HepG2 (cell line): ENCODE measurements around the gene PSMD4. TPM values are rescaled to one million over a fixed set of nuclear protein-coding genes. Genes with fewer than 3 reads are reported as not detected.

Source experiments
- CBX2 ChIP-seq, 2 experiments: fragments of 200-600 bp in 1 of 2; sonication (generic); formaldehyde crosslinking in 1 of 2; IDR thresholded peaks; 2 replicates each; pipeline versions ENCODE4 v1.7.0 to v1.8.1; 2018 to 2022; ENCODE audit warnings: low read depth in 2 of 2, low read length in 1 of 2, mild to moderate bottlenecking in 1 of 2, missing genetic modification reagents in 1 of 2
- FOXK1 ChIP-seq: sonication (generic); formaldehyde crosslinking; IDR thresholded peaks from 2 replicates; pipeline ENCODE4 v1.4.0; 2020; ENCODE audit warnings: low read depth, missing genetic modification reagents, borderline replicate concordance
- FOXP1 ChIP-seq, 2 experiments: fragments of 450-650 bp in 1 of 2; IDR thresholded peaks; 2 replicates each; pipeline ENCODE4 v1.6.1; 2017 to 2018; ENCODE audit warnings: antibody characterized with exemption in 1 of 2
- HNF4G ChIP-seq, 2 experiments: sonication (generic) in 1 of 2; formaldehyde crosslinking in 1 of 2; IDR thresholded peaks; 2 replicates each; pipeline versions ENCODE4 v1.4.0 to v1.6.1; 2011 to 2020; ENCODE audit warnings: borderline replicate concordance in 2 of 2, low read depth in 2 of 2, mild to moderate bottlenecking in 2 of 2, low read length in 1 of 2, missing genetic modification reagents in 1 of 2, moderate library complexity in 1 of 2
- KLF16 ChIP-seq, 2 experiments: sonication (generic) in 1 of 2; formaldehyde crosslinking in 1 of 2; IDR thresholded peaks; 2 replicates each; pipeline versions ENCODE4 v1.6.1 to v1.8.0; 2016 to 2023; ENCODE audit warnings: missing genetic modification reagents in 2 of 2, missing compliant biosample characterization in 1 of 2
- KLF9 ChIP-seq: IDR thresholded peaks from 2 replicates; pipeline ENCODE4 v1.6.1; 2016; ENCODE audit warnings: low read depth
- MIER2 ChIP-seq: IDR thresholded peaks from 2 replicates; pipeline ENCODE4 v1.6.1; 2016; ENCODE audit warnings: missing biosample characterization, missing genetic modification reagents
- NAIF1 ChIP-seq: sonication (generic); formaldehyde crosslinking; IDR thresholded peaks from 2 replicates; pipeline ENCODE4 v1.5.0; 2020; ENCODE audit warnings: mild to moderate bottlenecking, missing genetic modification reagents, borderline replicate concordance
- PITX1 ChIP-seq: sonication (generic); formaldehyde crosslinking; IDR thresholded peaks from 2 replicates; pipeline ENCODE4 v1.5.1; 2020; ENCODE audit warnings: mild to moderate bottlenecking, missing genetic modification reagents
- POGK ChIP-seq: sonication (generic); formaldehyde crosslinking; conservative IDR thresholded peaks from 2 replicates; pipeline ENCODE4 v1.8.0; 2022; ENCODE audit warnings: mild to moderate bottlenecking, moderate library complexity, missing genetic modification reagents
- SMAD1 ChIP-seq: sonication (generic); formaldehyde crosslinking; IDR thresholded peaks from 2 replicates; pipeline ENCODE4 v1.4.0; 2020; ENCODE audit warnings: missing genetic modification reagents, low read depth, mild to moderate bottlenecking, borderline replicate concordance
- SRSF9 ChIP-seq: fragments of 200-400 bp; formaldehyde crosslinking; IDR thresholded peaks from 2 replicates; pipeline ENCODE4 v1.6.1; 2018; ENCODE audit warnings: borderline replicate concordance, mild to moderate bottlenecking, low read depth, low read length; ENCODE audit not compliant: insufficient read depth, poor library complexity, severe bottlenecking
- ZBTB38 ChIP-seq: sonication (generic); formaldehyde crosslinking; IDR thresholded peaks from 2 replicates; pipeline ENCODE4 v1.5.1; 2020; ENCODE audit warnings: mild to moderate bottlenecking, missing genetic modification reagents
- ZNF121 ChIP-seq: sonication (generic); formaldehyde crosslinking; IDR thresholded peaks from 2 replicates; pipeline ENCODE4 v1.5.0; 2020; ENCODE audit warnings: mild to moderate bottlenecking, missing genetic modification reagents
- ZNF138 ChIP-seq: sonication (generic); formaldehyde crosslinking; IDR thresholded peaks from 2 replicates; pipeline ENCODE4 v1.5.0; 2020; ENCODE audit warnings: mild to moderate bottlenecking, low read depth, missing genetic modification reagents
- ZNF17 ChIP-seq: sonication (generic); formaldehyde crosslinking; IDR thresholded peaks from 2 replicates; pipeline ENCODE4 v1.5.0; 2020; ENCODE audit warnings: mild to moderate bottlenecking, missing genetic modification reagents
- ZNF20 ChIP-seq: sonication (generic); formaldehyde crosslinking; IDR thresholded peaks from 2 replicates; pipeline ENCODE4 v1.4.0; 2020; ENCODE audit warnings: mild to moderate bottlenecking, moderate library complexity, missing genetic modification reagents
- ZNF343 ChIP-seq: sonication (generic); formaldehyde crosslinking; IDR thresholded peaks from 2 replicates; pipeline ENCODE4 v1.4.0; 2020; ENCODE audit warnings: mild to moderate bottlenecking, missing genetic modification reagents
- ZNF431 ChIP-seq: sonication (generic); formaldehyde crosslinking; IDR thresholded peaks from 2 replicates; pipeline ENCODE4 v1.9.0; 2022; ENCODE audit warnings: missing genetic modification reagents, low read depth, mild to moderate bottlenecking, borderline replicate concordance
- ZNF572 ChIP-seq: sonication (generic); formaldehyde crosslinking; IDR thresholded peaks from 2 replicates; pipeline ENCODE4 v1.5.1; 2020; ENCODE audit warnings: mild to moderate bottlenecking, missing genetic modification reagents
- polyA plus RNA-seq, 8 experiments: library from polyadenylated mRNA; depleted of rRNA in 3 of 8; stranded (reverse) in 7 of 8; unstranded in 1 of 8; fragments of >200 nt; fragmentation: Illumina TruSeq in 4 of 8; extraction: Trizol in 4 of 8; gene quantifications; 2 replicates each; pipeline versions ENCODE4 v1.2.1 to v1.2.3, GENCODE V29; 2011 to 2016; ENCODE audit warnings: low read depth in 4 of 8, missing spikeins in 1 of 8, mixed read lengths in 1 of 8; ENCODE audit not compliant: insufficient read depth in 1 of 8
- total RNA-seq, 5 experiments: library from RNA; depleted of rRNA; stranded (reverse); fragments of >200 nt; fragmentation: Illumina TruSeq; extraction: Trizol; gene quantifications; 2 replicates each; pipeline ENCODE4 v1.2.3, GENCODE V29; 2016; ENCODE audit warnings: low read depth in 1 of 5
- TF ChIP-seq, protein P1 (sequence below): sonication (generic); formaldehyde crosslinking; IDR thresholded peaks from 2 replicates; pipeline ENCODE4 v1.4.0; 2020; ENCODE audit warnings: mild to moderate bottlenecking, missing genetic modification reagents, borderline replicate concordance
- TF ChIP-seq, protein P2 (sequence below): sonication (generic); formaldehyde crosslinking; conservative IDR thresholded peaks from 2 replicates; pipeline ENCODE4 v1.4.0; 2020; ENCODE audit warnings: missing genetic modification reagents

The PSMD4 gene
- total and polyA plus RNA-seq, 2 of the 13 experiments (the other 11 are each of a cell fraction or from before 2014, with no cell fraction given), result 194 to 243 TPM

DNA sequence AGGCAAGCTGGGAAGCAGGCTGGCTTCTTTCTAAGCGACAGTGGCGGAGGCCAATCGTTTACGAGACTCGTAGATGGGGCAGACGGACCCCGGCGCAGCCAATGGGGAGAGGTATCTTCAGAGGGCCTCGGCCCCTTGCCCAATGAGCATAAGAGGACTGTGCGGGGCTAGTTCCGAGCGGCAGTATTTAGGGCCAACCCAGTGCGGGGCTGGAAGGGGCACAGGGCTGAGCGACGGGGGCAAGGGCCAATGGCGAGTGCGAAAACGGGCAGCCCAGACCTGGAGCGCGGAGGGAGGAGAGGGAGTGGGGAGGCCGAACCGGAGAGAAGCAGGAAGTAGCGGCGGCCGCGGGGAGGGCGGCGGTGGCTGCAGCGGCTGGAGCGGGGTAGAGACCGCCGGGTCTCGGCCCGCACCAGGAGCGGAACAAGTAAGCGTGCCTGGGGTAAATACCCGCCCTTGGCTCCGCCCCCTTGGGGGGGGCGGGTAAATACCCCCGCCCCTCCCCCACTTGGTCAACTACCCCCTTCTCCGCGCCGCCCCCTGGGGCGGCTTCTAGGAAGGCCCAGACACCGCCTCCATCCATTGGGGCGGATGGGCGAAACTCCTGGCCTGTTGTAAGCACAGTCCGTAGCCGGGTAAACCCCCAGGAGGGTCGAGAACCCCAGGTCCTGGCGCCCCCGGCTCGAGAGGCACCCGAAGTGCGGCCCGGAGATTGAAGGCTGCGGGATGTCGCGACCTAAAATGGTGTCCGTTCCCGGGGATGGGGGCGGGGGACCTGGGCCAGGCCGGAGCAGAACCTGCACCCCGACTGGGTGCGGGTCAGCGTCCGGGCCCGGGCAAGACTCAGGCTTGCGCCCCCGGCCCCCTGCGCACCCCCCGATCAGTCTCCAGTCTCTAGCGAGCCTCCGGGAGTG is 27.7 kb downstream of the PSMD4 start, which contains the start of gene ZNF687 (continued):
- TF ChIP-seq KLF9 (CRISPR knock-in tag) (no peak), HNF4G (IDR thresholded peaks at IDR 0.05; ENCODE audit: borderline replicate concordance, low read depth, low read length) (peak; percentile 36; the same call in 1 of the 2 replicates), HNF4G (CRISPR knock-in tag; IDR thresholded peaks at IDR 0.05; ENCODE audit: borderline replicate concordance, low read depth) (no peak), CBX2 (IDR thresholded peaks at IDR 0.05; ENCODE audit: low read depth, low read length) (no peak), CBX2 (CRISPR knock-in tag; IDR thresholded peaks at IDR 0.05; ENCODE audit: low read depth) (no peak), SRSF9 (no peak), MIER2 (CRISPR knock-in tag) (no peak), KLF16 (CRISPR knock-in tag; IDR thresholded peaks at IDR 0.05) (peak in 1 of 2 experiments; percentile 10; a peak in 1 of 4 replicates), ZNF138 (CRISPR knock-in tag) (no peak), POGK (CRISPR knock-in tag) (no peak), ZNF572 (CRISPR knock-in tag) (no peak), ZNF17 (no peak), ZNF431 (CRISPR knock-in tag) (no peak), ZNF20 (CRISPR knock-in tag) (no peak), FOXP1 (IDR thresholded peaks at IDR 0.05) (0 out of 2 replicates have a peak, but pooled peaks have one; percentile 18), FOXP1 (CRISPR knock-in tag; IDR thresholded peaks at IDR 0.05) (no peak), FOXK1 (CRISPR knock-in tag) (no peak; the same call in 1 of the 2 replicates), ZNF343 (CRISPR knock-in tag) (no peak), NAIF1 (CRISPR knock-in tag) (no peak), ZNF121 (CRISPR knock-in tag) (no peak), SMAD1 (CRISPR knock-in tag) (no peak), ZBTB38 (no peak), PITX1 (no peak)
- TF ChIP-seq, protein P1, sequence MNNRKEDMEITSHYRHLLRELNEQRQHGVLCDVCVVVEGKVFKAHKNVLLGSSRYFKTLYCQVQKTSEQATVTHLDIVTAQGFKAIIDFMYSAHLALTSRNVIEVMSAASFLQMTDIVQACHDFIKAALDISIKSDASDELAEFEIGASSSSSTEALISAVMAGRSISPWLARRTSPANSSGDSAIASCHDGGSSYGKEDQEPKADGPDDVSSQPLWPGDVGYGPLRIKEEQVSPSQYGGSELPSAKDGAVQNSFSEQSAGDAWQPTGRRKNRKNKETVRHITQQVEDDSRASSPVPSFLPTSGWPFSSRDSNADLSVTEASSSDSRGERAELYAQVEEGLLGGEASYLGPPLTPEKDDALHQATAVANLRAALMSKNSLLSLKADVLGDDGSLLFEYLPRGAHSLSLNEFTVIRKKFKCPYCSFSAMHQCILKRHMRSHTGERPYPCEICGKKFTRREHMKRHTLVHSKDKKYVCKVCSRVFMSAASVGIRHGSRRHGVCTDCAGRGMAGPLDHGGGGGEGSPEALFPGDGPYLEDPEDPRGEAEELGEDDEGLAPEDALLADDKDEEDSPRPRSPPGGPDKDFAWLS (CRISPR knock-in tag), result no peak
- TF ChIP-seq, protein P2, sequence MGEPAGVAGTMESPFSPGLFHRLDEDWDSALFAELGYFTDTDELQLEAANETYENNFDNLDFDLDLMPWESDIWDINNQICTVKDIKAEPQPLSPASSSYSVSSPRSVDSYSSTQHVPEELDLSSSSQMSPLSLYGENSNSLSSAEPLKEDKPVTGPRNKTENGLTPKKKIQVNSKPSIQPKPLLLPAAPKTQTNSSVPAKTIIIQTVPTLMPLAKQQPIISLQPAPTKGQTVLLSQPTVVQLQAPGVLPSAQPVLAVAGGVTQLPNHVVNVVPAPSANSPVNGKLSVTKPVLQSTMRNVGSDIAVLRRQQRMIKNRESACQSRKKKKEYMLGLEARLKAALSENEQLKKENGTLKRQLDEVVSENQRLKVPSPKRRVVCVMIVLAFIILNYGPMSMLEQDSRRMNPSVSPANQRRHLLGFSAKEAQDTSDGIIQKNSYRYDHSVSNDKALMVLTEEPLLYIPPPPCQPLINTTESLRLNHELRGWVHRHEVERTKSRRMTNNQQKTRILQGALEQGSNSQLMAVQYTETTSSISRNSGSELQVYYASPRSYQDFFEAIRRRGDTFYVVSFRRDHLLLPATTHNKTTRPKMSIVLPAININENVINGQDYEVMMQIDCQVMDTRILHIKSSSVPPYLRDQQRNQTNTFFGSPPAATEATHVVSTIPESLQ (CRISPR knock-in tag), result no peak; the same call in 1 of the 2 replicates
